ENCODE data around the gene MYO5B. TPM values are rescaled to one million over a fixed set of nuclear protein-coding genes. Genes with fewer than 3 reads are reported as not detected.

MYO5B gene
- total and polyA plus RNA-seq, 9 of the 15 experiments (the other 6 are each of a cell fraction or from before 2014, with no cell fraction given) = 0.07 to 0.42 (median 0.28) TPM

GRCh38 chr18:50038448-50038847 lies 156.5 kb downstream of the MYO5B start (continued):
- peak; percentile 50; the same call in 1 of the 2 replicates for TF ChIP-seq ETV1 (tag; conservative IDR thresholded peaks at IDR 0.05; ENCODE audit: low read depth)
- no peak for TF ChIP-seq ZBTB7A (IDR thresholded peaks at IDR 0.05; ENCODE audit: borderline replicate concordance, control insufficient read depth, low read depth, low read length)
- peak; percentile 74 for TF ChIP-seq RAD51 (IDR thresholded peaks at IDR 0.05; ENCODE audit: borderline replicate concordance, low read depth)
- no peak for TF ChIP-seq SMAD2 (IDR thresholded peaks at IDR 0.05; ENCODE audit: low read depth, low read length)
- TF ChIP-seq ZNF175 (CRISPR knock-in tag; IDR thresholded peaks at IDR 0.05; ENCODE audit: low read depth) = no peak
- no peak for TF ChIP-seq KAT7 (CRISPR knock-in tag; IDR thresholded peaks at IDR 0.05; ENCODE audit: borderline replicate concordance)
- no peak for TF ChIP-seq ZBTB1 (CRISPR knock-in tag; IDR thresholded peaks at IDR 0.05; ENCODE audit: borderline replicate concordance, low read depth)
- TF ChIP-seq MLX (CRISPR knock-in tag; conservative IDR thresholded peaks at IDR 0.05) = no peak
- TF ChIP-seq TGIF2 (CRISPR knock-in tag; IDR thresholded peaks at IDR 0.05) = no peak
- TF ChIP-seq ZNF655 (CRISPR knock-in tag; IDR thresholded peaks at IDR 0.05) = no peak
- TF ChIP-seq FOXA1 (IDR thresholded peaks at IDR 0.05; ENCODE audit: borderline replicate concordance) = no peak
- no peak for TF ChIP-seq IRF2 (CRISPR knock-in tag; IDR thresholded peaks at IDR 0.05)
- no peak for TF ChIP-seq CHD1 (IDR thresholded peaks at IDR 0.05; ENCODE audit: low read length)
- no peak for TF ChIP-seq ZFP91 (CRISPR knock-in tag; IDR thresholded peaks at IDR 0.05)
- TF ChIP-seq CREB1 (IDR thresholded peaks at IDR 0.05) = no peak
- TF ChIP-seq CREB1 (CRISPR knock-in tag; IDR thresholded peaks at IDR 0.05) = no peak
- no peak for TF ChIP-seq DPF2 (IDR thresholded peaks at IDR 0.05)
- TF ChIP-seq ZFX (CRISPR knock-in tag; IDR thresholded peaks at IDR 0.05) = no peak
- no peak for TF ChIP-seq SFPQ (IDR thresholded peaks at IDR 0.05; ENCODE audit: low read depth, low read length)
- no peak for TF ChIP-seq SMARCE1 (IDR thresholded peaks at IDR 0.05)
- no peak for TF ChIP-seq MCM5 (IDR thresholded peaks at IDR 0.05; ENCODE audit: low read depth)
- no peak for TF ChIP-seq HNRNPLL (IDR thresholded peaks at IDR 0.05; ENCODE audit: low read depth, low read length, poor library complexity, severe bottlenecking)
- TF ChIP-seq NR2C2 (CRISPR knock-in tag; IDR thresholded peaks at IDR 0.05) = no peak
- TF ChIP-seq NR2C2 (tag; IDR thresholded peaks at IDR 0.05) = peak; percentile 53; the same call in 1 of the 2 replicates
- TF ChIP-seq JUNB (CRISPR knock-in tag; conservative IDR thresholded peaks at IDR 0.05) = no peak
- no peak for TF ChIP-seq ZNF282 (CRISPR knock-in tag; IDR thresholded peaks at IDR 0.05)
